ENCODE measurements around the gene RBMS2. TPM values are rescaled to one million over a fixed set of nuclear protein-coding genes. Genes with fewer than 3 reads are reported as not detected.
A peak's percentile ranks its signal among the peaks of the same experiment; 100 is the strongest.

Gene RBMS2
- total and polyA plus RNA-seq, 9 donors, result 14.4 to 56.9 (median 36.6) TPM

GRCh38 chr12:56593909-56594621 lies 72.4 kb downstream of the RBMS2 start:
- 26 to 35% (median 29%) methylated on average over 8 of the region's 8 CpGs for WGBS, 3 donors

GRCh38 chr12:56596815-56597214 lies 75.2 kb downstream of the RBMS2 start:
- H3K4me3 ChIP-seq, result no peak overlapping the region
- TF ChIP-seq CTCF (IDR thresholded peaks at IDR 0.05), result no peak
- no peak for TF ChIP-seq EP300 (IDR thresholded peaks at IDR 0.05)
- no peak for TF ChIP-seq POLR2A (IDR thresholded peaks at IDR 0.05)
- DNase-seq, result no peak
- WGBS, 3 donors, result 51 to 55% (median 52%) methylated on average over 3 of the region's 3 CpGs
- H3K36me3 ChIP-seq, result no peaks in the 10 kb centered on the region
- intact Hi-C loops (cut with DNase I), result no loop called here
- no peak overlapping the region for H3K27ac ChIP-seq
- H3K27me3 ChIP-seq, result no peaks in the 10 kb centered on the region
- no peaks in the 10 kb centered on the region for H3K9me3 ChIP-seq
- H3K4me1 ChIP-seq (ENCODE audit: insufficient read depth), result no peaks in the 10 kb centered on the region

More at GRCh38 chr12:56593909-56594621, 72.4 kb downstream of the RBMS2 start:
- no peaks in the 10 kb centered on the region for H3K9me3 ChIP-seq
- no peaks in the 10 kb centered on the region for H3K27me3 ChIP-seq
- DNase-seq, result peak; percentile 42 to 70 (median 51)
- TF ChIP-seq CTCF (IDR thresholded peaks at IDR 0.05) (peak in 2 of 3 donors; percentile 60 to 74), EP300 (IDR thresholded peaks at IDR 0.05) (no peak)
- no peak overlapping the region for H3K4me3 ChIP-seq
- no peaks in the 10 kb centered on the region for H3K4me1 ChIP-seq (ENCODE audit: insufficient read depth)
- no peaks in the 10 kb centered on the region for H3K36me3 ChIP-seq
- intact Hi-C loops (cut with DNase I), result no loop called here
- H3K27ac ChIP-seq, result no peak overlapping the region

- Histone ChIP-seq H3K9me3 (no peaks in the 10 kb centered on the region), H3K4me3 (no peak overlapping the region), H3K36me3 (no peaks in the 10 kb centered on the region), H3K27me3 (no peaks in the 10 kb centered on the region), H3K4me1 (ENCODE audit: insufficient read depth) (no peaks in the 10 kb centered on the region), H3K27ac (no peak overlapping the region)
- DNase-seq, result no peak
- intact Hi-C loops (cut with DNase I), result no loop called here
- TF ChIP-seq POLR2A (IDR thresholded peaks at IDR 0.05) (no peak), EP300 (IDR thresholded peaks at IDR 0.05) (no peak), CTCF (IDR thresholded peaks at IDR 0.05) (no peak)
- 92% methylated on average over 15 of the region's 15 CpGs for WGBS, 3 donors
Measured at GRCh38 chr12:56599041-56599440, 77.4 kb downstream of the RBMS2 start.

GRCh38 chr12:56599797-56600196 lies 78.2 kb downstream of the RBMS2 start:
- H3K4me1 ChIP-seq (ENCODE audit: insufficient read depth), result no peaks in the 10 kb centered on the region
- DNase-seq, result no peak
- TF ChIP-seq EP300 (IDR thresholded peaks at IDR 0.05), result no peak
- TF ChIP-seq POLR2A (IDR thresholded peaks at IDR 0.05), result no peak
- no peak for TF ChIP-seq CTCF (IDR thresholded peaks at IDR 0.05)
- no peaks in the 10 kb centered on the region for H3K36me3 ChIP-seq
- WGBS, 3 donors, result 91 to 93% (median 93%) methylated on average over 10 of the region's 10 CpGs
- H3K27me3 ChIP-seq, result no peaks in the 10 kb centered on the region
- intact Hi-C loops (cut with DNase I), result no loop called here
- no peaks in the 10 kb centered on the region for H3K9me3 ChIP-seq
- H3K4me3 ChIP-seq, result no peak overlapping the region
- no peak overlapping the region for H3K27ac ChIP-seq
